ENCODE measurements around the gene PLEKHG1. TPM values are rescaled to one million over a fixed set of nuclear protein-coding genes. Genes with fewer than 3 reads are reported as not detected.
A peak's percentile ranks its signal among the peaks of the same experiment; 100 is the strongest.

Gene PLEKHG1
- total and polyA plus RNA-seq, 4 donors = 7.7 to 42.0 (median 24.4) TPM

- H3K4me1 ChIP-seq (ENCODE audit: control insufficient read depth in 5 of 5, insufficient read depth in 5 of 5, low read length in 5 of 5) = peaks cover 0 to 30% (median 1%) of the 10 kb centered on the region in 5 donors
- H3K9ac ChIP-seq (ENCODE audit: insufficient read depth in 1 of 2, low read length in 2 of 2) = no peak overlapping the region
- TF ChIP-seq CTCF (IDR thresholded peaks at IDR 0.05; ENCODE audit: control extremely low read depth, extremely low read depth) = no peak
- no peaks in the 10 kb centered on the region for H3K36me3 ChIP-seq (ENCODE audit: control insufficient read depth in 4 of 4, insufficient read depth in 4 of 4, low read length in 4 of 4)
- H3K27me3 ChIP-seq (ENCODE audit: control insufficient read depth in 3 of 3, insufficient read depth in 3 of 3, low read length in 2 of 3) = peaks cover 0 to 14% (median 3%) of the 10 kb centered on the region in 3 donors
- WGBS, 2 donors = 88 to 92% methylated on average over 5 of the region's 5 CpGs
- ATAC-seq (ENCODE audit: insufficient read depth, low FRiP score) (no peak), DNase-seq (no peak)
- no peak overlapping the region for H3K27ac ChIP-seq (ENCODE audit: low read depth in 1 of 2, low read length in 1 of 2)
- no peak overlapping the region for H3K4me3 ChIP-seq
- H3K9me3 ChIP-seq (ENCODE audit: control insufficient read depth in 4 of 4, insufficient read depth in 3 of 4, low read length in 3 of 4) = peaks cover 0 to 2% (median 0%) of the 10 kb centered on the region in 4 donors
Measured at GRCh38 chr6:150584065-150584464, 15.6 kb upstream of the PLEKHG1 start.

- DNase-seq (no peak), ATAC-seq (ENCODE audit: insufficient read depth, low FRiP score) (no peak)
- H3K9me3 ChIP-seq (ENCODE audit: control insufficient read depth in 4 of 4, insufficient read depth in 3 of 4, low read length in 3 of 4) = peaks cover 0 to 2% (median 0%) of the 10 kb centered on the region in 4 donors
- WGBS, 2 donors = 92 to 93% methylated on average over 1 of the region's 1 CpG
- no peak overlapping the region for H3K4me3 ChIP-seq
- peaks cover 0 to 30% (median under 1%) of the 10 kb centered on the region in 5 donors for H3K4me1 ChIP-seq (ENCODE audit: control insufficient read depth in 5 of 5, insufficient read depth in 5 of 5, low read length in 5 of 5)
- H3K27ac ChIP-seq (ENCODE audit: low read depth in 1 of 2, low read length in 1 of 2) = no peak overlapping the region
- no peak for TF ChIP-seq CTCF (IDR thresholded peaks at IDR 0.05; ENCODE audit: control extremely low read depth, extremely low read depth)
- H3K9ac ChIP-seq (ENCODE audit: insufficient read depth in 1 of 2, low read length in 2 of 2) = no peak overlapping the region
- peaks cover 0 to 14% (median 3%) of the 10 kb centered on the region in 3 donors for H3K27me3 ChIP-seq (ENCODE audit: control insufficient read depth in 3 of 3, insufficient read depth in 3 of 3, low read length in 2 of 3)
- no peaks in the 10 kb centered on the region for H3K36me3 ChIP-seq (ENCODE audit: control insufficient read depth in 4 of 4, insufficient read depth in 4 of 4, low read length in 4 of 4)
Measured at GRCh38 chr6:150584596-150584995, 15.1 kb upstream of the PLEKHG1 start.

GRCh38 chr6:150586850-150587359 lies 12.8 kb upstream of the PLEKHG1 start:
- DNase-seq = peak; percentile 89 to 99 (median 99)
- WGBS, 2 donors = 78 to 85% methylated on average over 12 of the region's 12 CpGs
- Histone ChIP-seq H3K36me3 (ENCODE audit: control insufficient read depth in 4 of 4, insufficient read depth in 4 of 4, low read length in 4 of 4) (no peaks in the 10 kb centered on the region), H3K9ac (ENCODE audit: insufficient read depth in 1 of 2, low read length in 2 of 2) (no peak overlapping the region), H3K9me3 (ENCODE audit: control insufficient read depth in 4 of 4, insufficient read depth in 3 of 4, low read length in 3 of 4) (peaks cover 0 to 2% (median 0%) of the 10 kb centered on the region in 4 donors), H3K27ac (ENCODE audit: low read depth in 1 of 2, low read length in 1 of 2) (no peak overlapping the region), H3K4me3 (no peak overlapping the region), H3K4me1 (ENCODE audit: control insufficient read depth in 5 of 5, insufficient read depth in 5 of 5, low read length in 5 of 5) (peaks cover 0 to 28% (median 0%) of the 10 kb centered on the region in 5 donors), H3K27me3 (ENCODE audit: control insufficient read depth in 3 of 3, insufficient read depth in 3 of 3, low read length in 2 of 3) (peaks cover 0 to 20% (median 9%) of the 10 kb centered on the region in 3 donors)
- no peak for ATAC-seq (ENCODE audit: insufficient read depth, low FRiP score)
- no peak for TF ChIP-seq CTCF (IDR thresholded peaks at IDR 0.05; ENCODE audit: control extremely low read depth, extremely low read depth)

- ATAC-seq (ENCODE audit: insufficient read depth, low FRiP score) = no peak
- Histone ChIP-seq H3K36me3 (ENCODE audit: control insufficient read depth in 4 of 4, insufficient read depth in 4 of 4, low read length in 4 of 4) (no peaks in the 10 kb centered on the region), H3K9ac (ENCODE audit: insufficient read depth in 1 of 2, low read length in 2 of 2) (no peak overlapping the region), H3K4me3 (no peak overlapping the region), H3K27ac (ENCODE audit: low read depth in 1 of 2, low read length in 1 of 2) (no peak overlapping the region), H3K4me1 (ENCODE audit: control insufficient read depth in 5 of 5, insufficient read depth in 5 of 5, low read length in 5 of 5) (peaks cover 0 to 21% (median under 1%) of the 10 kb centered on the region in 5 donors), H3K27me3 (ENCODE audit: control insufficient read depth in 3 of 3, insufficient read depth in 3 of 3, low read length in 2 of 3) (peaks cover 0 to 20% (median 10%) of the 10 kb centered on the region in 3 donors), H3K9me3 (ENCODE audit: control insufficient read depth in 4 of 4, insufficient read depth in 3 of 4, low read length in 3 of 4) (peaks cover 0 to 2% (median 0%) of the 10 kb centered on the region in 4 donors)
- no peak for TF ChIP-seq CTCF (IDR thresholded peaks at IDR 0.05; ENCODE audit: control extremely low read depth, extremely low read depth)
- DNase-seq = no peak
- 46 to 66% methylated on average over 4 of the region's 4 CpGs for WGBS, 2 donors
Measured at GRCh38 chr6:150587637-150588036, 12.0 kb upstream of the PLEKHG1 start.
